NCI-H1105 (cell line): ENCODE results near the gene TMEM208.

ENCODE experiments used
- DNase-seq: peaks from one replicate; lab custom pipeline; 2025; lab: John Stamatoyannopoulos, UW

TMEM208 gene

GRCh38 chr16:67191995-67192681 is 34.8 kb upstream of the TMEM208 start, which contains the start of gene E2F4:
Gene E2F4 (plus strand): TSS chr16:67192155. CDS start chr16:67192228, 73 bp downstream.
- peak; percentile 57 for DNase-seq

GRCh38 chr16:67192781-67193361 is 34.1 kb upstream of the TMEM208 start:
- no peak for DNase-seq

- no peak for DNase-seq
These were observed 33.4 kb upstream of the TMEM208 start for GRCh38 chr16:67193536-67193935.

GRCh38 chr16:67194260-67194659 is 32.7 kb upstream of the TMEM208 start:
- no peak for DNase-seq

GRCh38 chr16:67195676-67196075 is 31.3 kb upstream of the TMEM208 start:
- DNase-seq, result no peak

GRCh38 chr16:67196881-67197280 is 30.0 kb upstream of the TMEM208 start:
- no peak for DNase-seq

GRCh38 chr16:67197704-67198103 is 29.2 kb upstream of the TMEM208 start:
- DNase-seq, result no peak

GRCh38 chr16:67198238-67198734 is 28.6 kb upstream of the TMEM208 start:
- peak; percentile 53 for DNase-seq

- DNase-seq, result peak; percentile 42
These were observed 27.7 kb upstream of the TMEM208 start, which contains the start of gene ELMO3 for GRCh38 chr16:67199011-67199807. Gene ELMO3 (plus strand): TSS chr16:67199131. CDS start chr16:67199327, 196 bp downstream.

- no peak for DNase-seq
These were observed 27.1 kb upstream of the TMEM208 start for GRCh38 chr16:67199808-67200198.

- DNase-seq, result no peak
These were observed 26.4 kb upstream of the TMEM208 start for GRCh38 chr16:67200491-67200890.

- DNase-seq, result no peak
These were observed 25.3 kb upstream of the TMEM208 start for GRCh38 chr16:67201411-67202345.

- no peak for DNase-seq
These were observed 24.5 kb upstream of the TMEM208 start for GRCh38 chr16:67202426-67202825.

- no peak for DNase-seq
These were observed 23.9 kb upstream of the TMEM208 start for GRCh38 chr16:67202956-67203493.

GRCh38 chr16:67204076-67204475 is 22.9 kb upstream of the TMEM208 start:
- no peak for DNase-seq

- no peak for DNase-seq
These were observed 20.6 kb upstream of the TMEM208 start for GRCh38 chr16:67206129-67206837.

- DNase-seq, result no peak
These were observed 20.1 kb upstream of the TMEM208 start for GRCh38 chr16:67206838-67207248.

GRCh38 chr16:67207249-67208091 is 19.5 kb upstream of the TMEM208 start:
- DNase-seq, result no peak

GRCh38 chr16:67208154-67208896 is 18.6 kb upstream of the TMEM208 start:
- no peak for DNase-seq
